Activated naive CD4-positive, alpha-beta T cell treated with Interleukin-2 at 50 U/mL for 16 hours (primary cell): ENCODE results near the gene ANKMY2.
"Not testable (repeated sequence)": the region's sequence is repeated elsewhere in the genome, so short reads cannot be mapped to it uniquely, and the experiment has no call there.

Experiments
- DNase-seq: peaks from one replicate; pipeline ENCODE4 v3.0.0-alpha.2; 2020

The ANKMY2 gene

DNA sequence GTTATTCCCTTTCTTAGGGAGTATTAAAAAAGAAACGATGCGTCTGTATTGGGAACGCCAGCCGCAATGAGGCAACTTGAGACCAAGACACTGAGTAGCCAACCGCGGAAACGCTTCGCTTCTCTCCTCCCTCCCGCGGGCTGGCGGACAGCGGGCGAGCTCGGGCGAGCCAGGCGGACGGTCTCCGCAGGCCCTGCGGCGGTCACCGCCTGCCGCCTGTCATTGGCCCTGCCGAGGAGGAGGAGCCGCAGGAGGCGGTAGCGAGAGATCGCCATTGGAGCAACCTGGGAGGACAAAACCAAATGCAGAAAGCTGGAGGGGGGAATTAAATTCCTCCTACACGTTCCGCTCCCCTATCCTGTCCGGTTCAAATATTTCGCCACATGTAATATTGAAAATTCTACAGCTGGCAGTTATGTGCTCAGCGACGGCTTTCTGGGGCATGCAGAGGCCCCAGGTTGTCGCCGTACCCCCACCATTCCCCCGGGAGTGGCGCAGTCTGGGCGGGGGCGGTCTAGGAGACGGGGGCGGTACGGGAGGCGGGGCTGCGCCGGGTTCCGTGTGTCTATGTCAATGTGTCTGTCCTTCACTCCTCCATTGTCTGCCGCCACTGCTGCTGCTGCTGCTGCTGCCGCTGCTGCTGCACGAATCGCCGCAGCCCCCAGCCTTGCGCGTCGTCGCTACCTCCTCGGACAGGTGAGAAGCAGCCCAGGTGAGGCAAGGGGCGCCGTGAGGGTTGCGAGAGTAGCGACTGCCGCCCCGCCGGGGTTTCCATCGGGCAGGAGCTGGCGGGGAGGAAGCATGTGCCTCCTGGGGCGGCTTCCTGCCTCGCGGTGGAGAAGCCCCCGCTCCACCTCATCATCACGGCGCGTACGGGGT lies at the start of gene ANKMY2, which contains the start of gene BZW2:
Gene ANKMY2 (minus strand): TSS at position 162 of the 879 bp plus-strand sequence. CDS start 181 bp downstream, outside the sequence.
Gene BZW2 (plus strand): TSS at position 589 of the 879 bp plus-strand sequence. CDS start 19,263 bp downstream, outside the sequence.
- peak; percentile 94 for DNase-seq

DNA sequence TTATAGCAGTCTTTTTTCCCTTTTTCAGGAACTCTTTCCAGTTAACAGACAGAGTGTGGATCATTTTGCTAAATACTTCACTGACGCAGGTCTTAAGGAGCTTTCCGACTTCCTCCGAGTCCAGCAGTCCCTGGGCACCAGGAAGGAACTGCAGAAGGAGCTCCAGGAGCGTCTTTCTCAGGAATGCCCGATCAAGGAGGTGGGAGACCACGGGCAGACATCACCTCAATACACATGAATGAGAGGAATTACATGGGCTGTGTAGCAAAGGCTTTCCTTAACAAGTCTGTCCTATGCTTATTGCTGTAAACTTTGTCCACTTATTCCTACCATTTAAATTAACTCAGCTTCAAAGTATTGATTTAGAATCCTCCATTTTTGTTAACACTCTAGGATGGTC lies 49.3 kb upstream of the ANKMY2 start:
- no peak for DNase-seq

DNA sequence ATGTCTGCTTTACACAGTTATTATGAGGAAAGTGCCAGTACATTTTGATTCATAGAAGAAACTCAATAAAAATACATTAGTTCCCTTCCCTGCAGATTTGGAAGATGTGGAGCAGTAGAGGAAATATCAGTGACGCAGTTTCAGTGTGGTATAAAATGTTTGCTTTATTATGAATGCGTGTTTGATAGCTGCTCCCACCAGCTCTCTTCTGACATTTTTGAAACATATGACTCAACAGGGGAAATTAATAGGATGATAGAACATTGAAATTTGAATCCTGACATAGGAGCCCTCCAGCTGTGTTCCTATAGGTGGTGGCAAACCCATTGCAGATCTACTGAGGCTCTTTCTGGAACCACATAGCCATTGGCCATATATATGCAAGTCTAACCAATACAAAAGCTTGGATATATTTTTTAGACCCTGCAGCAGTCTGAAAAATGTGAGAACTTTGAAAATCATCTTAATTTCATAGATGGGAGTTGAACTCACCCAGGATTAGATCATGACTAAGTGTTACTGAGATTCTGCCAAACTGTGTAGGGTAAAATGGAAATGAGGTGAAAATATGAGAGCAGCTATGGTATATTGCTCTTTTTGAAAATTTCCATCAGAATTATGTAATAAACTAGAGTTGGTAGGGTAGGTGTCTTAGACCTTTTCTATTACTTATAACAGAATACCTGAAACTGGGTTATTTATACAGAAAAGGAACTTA lies 48.2 kb upstream of the ANKMY2 start:
- no peak for DNase-seq

DNA sequence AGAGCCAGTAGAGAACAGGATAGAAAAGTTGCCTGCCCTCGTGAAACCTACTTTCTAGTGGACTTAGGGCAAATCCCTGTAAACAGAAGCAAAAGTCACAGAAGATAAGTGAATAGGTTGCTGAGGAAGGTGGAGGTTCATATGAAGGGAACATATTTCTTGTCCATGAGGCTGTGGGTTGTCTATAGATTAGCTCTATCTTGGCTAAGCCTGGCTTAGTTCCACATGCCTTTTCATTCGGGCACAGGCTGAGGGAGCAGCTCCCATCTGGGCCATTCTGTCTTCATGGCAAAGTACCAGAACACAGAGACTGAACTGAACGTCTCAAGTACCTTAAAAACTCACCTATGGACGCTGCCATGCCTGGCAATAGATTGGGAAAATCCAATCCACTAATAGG lies 45.7 kb upstream of the ANKMY2 start:
- no peak for DNase-seq

DNA sequence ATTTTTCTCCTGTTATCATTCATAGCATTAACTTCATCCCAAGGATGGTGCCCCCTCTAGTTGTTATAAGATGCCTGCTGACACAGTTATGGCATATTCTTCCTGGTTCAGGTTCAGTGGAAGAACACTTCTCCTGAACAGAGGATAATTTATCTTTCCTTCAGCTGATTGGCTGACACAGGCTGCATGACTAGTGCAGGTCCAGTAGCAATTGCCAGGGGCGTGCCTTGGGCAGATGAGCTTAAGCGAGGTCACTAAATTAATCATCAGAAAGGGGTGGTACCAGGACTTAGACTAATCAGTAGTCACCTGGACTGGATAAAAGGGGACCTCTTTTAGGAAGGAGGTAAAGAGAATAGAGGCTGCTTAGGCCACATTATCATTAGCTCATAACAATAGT lies 42.7 kb upstream of the ANKMY2 start:
- no peak for DNase-seq

DNA sequence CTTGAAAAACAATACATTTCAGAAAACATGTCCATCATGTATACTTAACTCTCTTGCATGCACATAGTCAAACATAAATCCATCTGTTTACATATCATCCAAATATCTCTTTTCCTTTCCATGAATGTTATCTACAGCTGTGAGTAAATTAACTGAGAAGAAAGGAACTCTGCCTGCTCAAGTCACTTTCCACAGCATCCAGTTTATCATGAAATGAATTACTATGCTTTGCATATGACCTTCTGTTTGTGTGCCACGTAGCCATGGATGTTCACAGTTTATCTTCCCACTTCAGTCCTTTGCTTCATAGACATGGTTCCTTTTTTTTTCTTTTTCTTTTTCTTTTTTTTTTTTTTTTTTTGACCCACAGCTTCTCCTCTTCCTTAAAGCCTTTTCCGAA lies 40.0 kb upstream of the ANKMY2 start:
- DNase-seq, result no peak

DNA sequence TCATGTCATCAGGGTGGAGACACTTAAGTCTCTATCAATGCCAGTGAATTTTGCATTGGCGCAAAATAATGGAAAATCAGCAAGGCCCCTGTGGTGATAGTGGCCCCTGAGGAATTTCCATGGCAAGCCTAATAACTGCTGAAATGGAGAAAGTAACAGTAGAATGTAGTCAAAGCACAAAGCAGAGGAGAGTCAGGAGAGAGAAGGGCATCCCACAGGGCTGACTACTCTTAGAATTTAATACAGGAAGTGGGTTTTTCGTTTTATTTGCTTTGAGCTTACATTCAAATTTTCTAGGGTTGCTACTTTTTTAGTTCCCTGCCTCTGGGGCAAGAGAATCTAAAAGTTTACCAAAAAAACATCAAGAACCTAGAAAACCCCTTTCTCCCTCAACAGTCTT lies 39.4 kb upstream of the ANKMY2 start:
- no peak for DNase-seq

DNA sequence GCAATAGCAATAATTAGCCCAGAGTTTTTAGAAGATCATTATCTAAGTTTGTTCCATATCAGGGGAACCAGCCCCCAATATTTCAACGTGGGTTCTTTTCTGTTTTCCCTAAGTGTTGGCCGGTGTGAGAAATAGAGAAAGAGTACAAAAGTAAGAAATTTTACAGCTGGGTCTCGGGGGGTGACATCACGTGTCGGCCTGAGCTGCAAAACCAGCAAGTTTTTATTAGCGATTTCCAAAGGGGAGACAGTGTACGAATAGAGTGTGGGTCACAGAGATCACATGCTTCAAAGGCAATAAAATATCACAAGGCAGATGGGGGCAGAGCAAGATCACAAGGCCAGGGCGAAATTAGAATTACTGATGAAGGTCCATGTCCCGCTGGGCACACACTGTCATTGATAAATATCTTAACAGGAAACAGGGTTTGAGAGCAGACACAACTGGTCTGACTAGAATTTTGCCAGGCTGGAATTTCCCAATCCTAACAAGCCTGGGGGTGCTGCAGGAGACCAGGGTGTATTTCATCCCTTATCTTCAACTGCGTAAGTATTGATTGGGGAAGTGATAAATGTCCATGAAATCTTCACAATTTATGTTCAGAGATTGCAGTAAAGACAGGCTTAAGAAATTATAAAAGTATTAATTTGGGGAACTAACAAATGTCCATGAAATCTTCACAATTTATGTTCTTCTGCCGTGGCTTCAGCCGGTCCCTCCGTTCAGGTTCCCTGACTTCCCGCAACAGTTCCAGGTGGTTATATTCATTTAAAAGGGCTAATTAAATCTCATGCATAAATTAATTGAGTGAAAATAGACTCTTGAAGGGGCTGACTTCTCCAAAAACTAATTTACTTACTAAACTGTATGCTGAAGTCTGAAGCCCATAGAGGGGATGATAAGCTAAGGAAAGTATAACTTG lies 33.4 kb upstream of the ANKMY2 start:
- DNase-seq, result not testable (repeated sequence)

DNA sequence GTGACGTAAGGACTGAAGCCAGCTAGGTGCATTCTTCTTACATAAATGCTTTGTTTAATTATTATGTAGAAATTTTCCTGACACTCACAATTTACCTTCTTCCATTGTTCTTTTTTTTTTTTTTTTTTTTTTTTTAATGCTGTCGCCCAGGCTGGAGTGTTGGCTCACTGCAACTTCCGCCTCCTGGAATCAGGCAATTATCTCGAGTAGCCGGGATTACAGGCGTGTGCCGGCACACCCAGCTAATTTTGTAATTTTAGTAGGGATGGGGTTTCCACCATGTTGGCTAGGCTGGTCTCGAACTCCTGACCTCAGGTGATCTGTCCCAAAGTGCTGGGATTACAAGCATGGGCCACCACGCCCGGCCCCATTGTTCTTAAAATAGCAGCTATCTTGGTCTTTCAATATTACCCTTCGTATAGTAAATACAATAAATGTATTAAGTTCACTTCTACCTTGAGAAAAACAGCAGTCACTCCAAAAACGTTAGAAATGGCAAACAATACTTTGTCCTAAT lies 32.5 kb upstream of the ANKMY2 start:
- DNase-seq, result no peak

DNA sequence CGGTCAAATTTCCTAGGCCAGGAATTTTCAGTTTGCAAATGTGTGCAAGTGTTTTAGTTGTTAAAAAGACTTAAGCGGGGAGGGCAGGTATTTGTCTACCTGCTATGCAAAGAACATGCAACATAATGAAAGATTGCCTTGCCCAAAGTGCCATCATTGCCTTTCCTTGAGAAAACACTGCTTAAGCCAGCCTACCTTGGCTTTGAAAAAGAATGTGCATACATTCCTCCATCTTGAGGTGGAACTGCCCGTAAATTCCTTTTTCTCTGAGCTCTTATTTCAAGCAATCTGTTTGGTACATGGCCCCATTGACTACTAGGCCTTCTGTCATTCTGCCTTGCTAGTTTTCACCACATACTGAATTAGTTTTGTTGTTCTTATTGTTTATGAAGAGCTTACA lies 29.7 kb upstream of the ANKMY2 start:
- DNase-seq, result no peak

DNA sequence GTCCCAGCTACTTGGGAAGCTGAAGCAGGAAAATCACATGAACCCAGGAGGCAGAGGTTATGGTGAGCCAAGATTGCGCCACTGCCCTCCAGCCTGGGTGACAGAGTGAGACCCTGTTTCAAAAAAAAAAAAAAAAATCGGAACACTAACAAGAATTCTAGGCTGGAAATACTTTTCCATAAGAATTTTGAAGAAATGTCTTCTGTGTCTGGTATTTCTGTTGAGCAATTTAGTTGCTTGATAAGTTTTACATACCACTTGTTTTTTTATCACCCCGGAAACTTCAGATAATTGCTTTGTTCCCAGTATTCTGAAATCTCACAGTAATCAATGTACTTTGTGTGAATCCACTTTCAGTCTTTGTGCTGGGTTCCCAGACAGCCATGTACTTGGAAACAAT lies 26.3 kb upstream of the ANKMY2 start:
- no peak for DNase-seq

DNA sequence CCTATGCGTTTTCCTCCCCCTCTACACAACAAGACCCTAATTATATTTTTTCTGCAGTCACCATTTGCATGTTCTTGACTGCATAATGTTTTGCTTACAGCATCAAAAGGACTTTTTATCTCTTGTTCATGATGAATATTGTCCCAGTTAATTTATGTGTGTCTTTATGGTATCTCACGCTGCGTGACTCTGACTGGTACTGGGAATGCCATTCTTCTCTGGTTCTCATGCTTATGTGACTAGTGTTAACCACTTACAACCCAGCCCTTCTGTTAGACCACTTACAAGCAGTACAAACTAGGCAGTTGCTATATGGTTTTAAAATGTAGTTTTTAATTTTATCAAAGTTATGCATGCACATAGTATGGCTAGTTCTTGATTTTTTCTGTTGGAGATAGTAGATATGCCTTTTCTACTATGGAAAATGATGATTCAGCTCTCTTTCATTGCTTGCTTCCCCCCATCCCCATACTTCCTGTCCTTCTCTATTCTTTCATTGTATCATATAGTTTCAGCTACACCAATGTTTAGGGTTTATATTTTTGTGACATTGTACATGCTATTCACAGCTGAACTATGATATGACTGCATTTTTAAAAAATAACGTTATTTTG lies 25.3 kb upstream of the ANKMY2 start:
- no peak for DNase-seq

DNA sequence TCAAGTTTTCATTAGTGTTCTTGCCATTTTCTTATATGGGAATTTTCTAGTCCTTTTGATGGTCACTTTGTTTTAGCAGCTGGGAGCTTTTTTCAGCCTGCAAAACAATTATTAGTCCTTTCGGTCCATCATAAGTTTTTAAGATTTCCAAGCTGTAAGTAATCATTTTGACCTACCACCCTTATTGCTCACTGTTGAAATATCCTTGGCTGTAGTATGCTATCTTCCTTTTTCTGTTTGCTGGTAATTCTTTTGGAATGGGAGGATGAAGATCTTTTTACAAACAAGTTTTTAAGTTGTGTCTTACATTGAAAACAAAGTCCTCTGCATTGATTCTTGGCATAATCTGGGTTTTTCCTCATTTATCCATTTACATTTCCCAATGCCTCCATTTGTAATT lies 24.5 kb upstream of the ANKMY2 start:
- no peak for DNase-seq

DNA sequence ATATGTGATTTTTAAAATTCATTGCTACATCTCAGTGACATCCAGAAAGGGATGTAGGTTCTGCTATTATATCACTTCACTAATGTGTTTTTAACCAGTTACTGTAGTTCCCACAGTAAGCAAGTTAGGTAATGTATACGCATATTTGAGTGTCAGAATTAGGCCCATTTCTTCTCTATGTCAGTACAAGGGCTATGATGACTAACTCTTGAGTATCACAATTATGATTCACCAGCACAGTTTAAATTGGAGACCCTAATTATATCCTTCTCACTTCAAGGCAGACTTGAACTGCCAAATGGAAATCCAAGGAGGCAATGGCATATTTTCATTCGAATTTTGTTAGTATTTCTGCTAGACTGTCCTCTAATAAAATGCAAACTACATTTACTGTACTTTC lies 24.0 kb upstream of the ANKMY2 start:
- no peak for DNase-seq

DNA sequence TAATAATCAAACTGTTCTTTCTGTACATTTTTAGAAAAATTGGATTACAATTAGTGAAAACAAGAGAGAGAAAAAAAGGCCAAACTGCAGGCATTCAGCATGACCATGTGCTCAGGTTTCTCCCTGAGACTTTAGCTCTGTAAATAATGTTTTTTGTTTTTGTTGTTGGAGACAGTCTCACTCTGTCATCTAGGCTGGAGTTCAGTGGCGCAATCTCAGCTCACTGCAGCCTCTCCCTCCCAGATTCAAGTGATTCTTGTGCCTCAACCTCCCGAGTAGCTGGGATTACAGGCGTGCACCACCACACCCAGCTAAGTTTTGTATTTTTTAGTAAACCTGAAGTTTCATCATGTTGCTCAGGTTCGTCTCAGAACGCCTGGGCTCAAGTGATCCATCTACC lies 23.4 kb upstream of the ANKMY2 start:
- no peak for DNase-seq

DNA sequence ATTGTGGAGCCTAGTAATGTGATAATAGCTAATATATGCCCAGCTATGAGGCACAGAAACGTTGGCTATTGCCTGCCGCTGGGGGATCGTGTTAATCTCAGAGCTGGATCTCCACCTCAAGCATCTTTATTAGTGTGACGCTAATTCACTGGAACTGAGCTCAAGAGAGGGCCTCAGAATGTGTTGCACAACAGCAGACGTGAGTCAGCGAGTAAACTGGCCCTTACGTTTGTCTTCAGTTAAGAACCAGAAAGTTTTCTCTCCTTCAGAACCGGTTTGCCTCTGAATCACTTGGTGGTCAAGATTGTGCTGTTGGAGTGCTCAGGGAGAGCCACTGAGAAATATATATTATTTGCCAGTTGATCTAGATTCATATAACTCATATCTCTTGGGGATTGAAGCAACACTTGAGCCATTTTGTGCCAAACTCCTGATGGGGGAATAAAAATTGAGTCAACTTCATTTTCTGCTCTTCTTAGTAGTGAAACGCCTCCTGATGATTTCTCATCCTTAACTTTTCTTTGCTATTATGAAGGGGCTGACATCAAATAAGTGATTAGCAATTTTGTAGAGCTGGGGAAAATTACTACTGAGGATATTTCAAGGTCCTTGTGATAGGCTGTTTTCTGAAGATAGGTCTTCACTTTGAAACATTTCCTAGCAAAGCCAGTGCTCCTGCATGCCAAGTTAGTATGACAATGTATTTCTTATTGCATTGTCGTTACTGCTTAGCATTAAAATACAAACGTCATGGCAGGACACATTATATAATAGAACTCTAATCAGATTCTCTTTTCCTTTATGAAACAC lies 22.7 kb upstream of the ANKMY2 start:
- no peak for DNase-seq

DNA sequence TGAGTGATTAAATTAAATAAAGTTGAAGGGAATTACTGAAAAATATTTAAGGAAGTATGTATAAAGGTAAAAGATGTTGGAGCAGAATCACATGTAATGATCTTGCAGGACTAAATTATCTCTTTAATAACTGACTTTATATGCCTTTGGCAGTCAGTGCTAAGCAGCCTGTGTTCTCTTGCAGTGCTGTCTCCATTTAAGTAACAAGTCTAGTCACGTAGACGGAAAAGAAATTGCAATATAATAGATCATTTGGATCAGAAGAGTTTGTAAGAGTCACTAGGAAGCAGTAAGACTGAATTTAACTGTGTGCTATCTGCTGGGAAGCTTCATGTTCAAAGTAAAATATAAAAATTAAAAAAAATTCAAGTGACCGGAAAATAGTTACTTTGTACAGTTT lies 21.8 kb upstream of the ANKMY2 start:
- no peak for DNase-seq

DNA sequence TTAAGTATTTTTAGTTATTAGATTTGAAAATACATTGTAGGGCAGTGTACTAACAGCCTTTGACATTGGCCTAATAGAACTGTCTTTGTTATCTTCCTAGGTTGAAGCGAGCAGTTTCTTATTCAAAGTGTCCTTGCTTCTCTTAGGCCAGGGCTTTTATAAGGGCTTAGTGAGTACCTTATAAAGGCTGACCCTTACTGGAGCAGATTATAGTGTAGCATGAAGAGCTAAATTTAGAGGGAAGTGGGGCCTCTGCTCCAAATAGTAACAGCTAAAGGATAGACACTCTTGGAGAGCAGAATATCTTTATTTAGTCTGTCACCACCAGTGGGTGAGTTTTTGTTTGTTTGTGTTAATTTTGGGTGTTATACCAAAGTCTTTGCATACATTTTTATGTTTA lies 16.4 kb upstream of the ANKMY2 start:
- DNase-seq, result no peak

DNA sequence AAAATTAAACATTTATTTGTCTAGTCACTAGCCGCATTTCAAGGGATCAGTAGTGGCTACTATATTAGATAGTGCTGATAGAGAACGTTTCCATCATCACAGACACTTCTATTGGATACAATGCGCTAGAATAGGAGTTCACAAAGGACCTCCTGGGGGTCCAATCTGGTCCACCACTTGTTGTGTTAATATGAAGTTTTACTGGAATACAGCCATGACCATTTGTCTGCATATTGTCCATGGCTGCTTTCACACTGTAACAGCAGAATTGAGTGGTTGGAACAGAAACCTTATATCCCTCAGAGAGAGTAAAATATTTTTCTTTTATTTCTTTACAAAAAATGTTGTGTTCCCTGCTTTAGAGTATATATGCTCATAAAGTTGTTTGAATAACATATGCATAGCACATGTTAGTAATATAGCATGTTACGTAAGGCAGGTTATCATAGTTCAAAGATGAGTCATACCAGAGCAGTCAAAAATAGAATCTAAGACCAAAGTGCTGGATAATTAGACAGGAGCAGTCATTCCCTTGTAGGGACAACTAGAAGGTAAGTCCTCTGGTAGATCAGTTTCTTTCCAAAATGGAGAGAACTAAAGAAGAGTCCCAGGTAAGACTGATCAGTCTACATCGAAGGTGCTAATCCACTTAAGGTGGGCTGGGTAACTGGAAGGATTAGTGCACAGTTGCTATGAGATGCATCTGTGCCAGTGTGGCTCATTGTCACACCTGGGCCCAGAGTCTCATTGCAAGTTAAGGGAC lies 15.3 kb upstream of the ANKMY2 start:
- no peak for DNase-seq

DNA sequence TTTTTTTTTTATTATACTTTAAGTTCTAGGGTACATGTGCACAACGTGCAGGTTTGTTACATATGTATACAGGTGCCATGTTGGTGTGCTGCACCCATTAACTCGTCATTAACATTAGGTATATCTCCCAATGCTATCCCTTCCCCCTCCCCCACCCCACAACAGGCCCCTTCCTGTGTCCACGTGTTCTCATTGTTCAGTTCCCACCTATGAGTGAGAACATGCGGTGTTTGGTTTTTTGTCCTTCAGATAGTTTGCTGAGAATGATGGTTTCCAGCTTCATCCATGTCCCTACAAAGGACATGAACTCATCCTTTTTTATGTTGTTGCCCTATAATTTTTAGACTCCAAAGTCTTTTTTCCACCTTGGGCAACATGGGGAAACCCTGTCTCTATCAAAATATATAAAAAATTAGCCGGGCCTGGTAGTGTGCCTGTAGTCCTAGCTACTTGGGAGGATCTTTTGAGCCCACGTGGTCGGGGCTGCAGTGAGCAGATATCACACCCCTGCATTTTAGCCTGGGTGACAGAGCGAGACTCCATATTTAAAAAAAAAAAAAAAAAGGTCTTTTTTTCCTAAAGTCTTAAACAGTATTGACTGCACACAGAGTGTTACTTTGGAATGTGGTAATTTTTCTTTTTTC lies 14.4 kb upstream of the ANKMY2 start:
- DNase-seq, result not testable (repeated sequence)
